H1 (cell line): ENCODE measurements around the gene ZYG11B. TPM values are rescaled to one million over a fixed set of nuclear protein-coding genes. Genes with fewer than 3 reads are reported as not detected.

Experiments
- BACH1 ChIP-seq: IDR thresholded peaks from 2 replicates; pipeline ENCODE4 v1.6.1; 2012; ENCODE audit warnings: low read length, improper control_type of control experiment
- CBX5 ChIP-seq: fragments of 300-800, 300-1000 bp; sonication (generic); IDR thresholded peaks from 2 replicates; pipeline ENCODE4 v1.7.1; 2016; ENCODE audit warnings: antibody characterized with exemption, low read length, low read depth
- CHD7 ChIP-seq: fragments of 300-600 bp; sonication (generic); IDR thresholded peaks from 2 replicates; pipeline ENCODE4 v1.7.1; 2012; ENCODE audit warnings: low read length, moderate library complexity, mild to moderate bottlenecking, inconsistent platforms; ENCODE audit not compliant: insufficient replicate concordance
- EGR1 ChIP-seq: IDR thresholded peaks from 2 replicates; pipeline ENCODE4 v1.6.1; 2011; ENCODE audit warnings: low read depth, low read length, borderline replicate concordance
- KDM4A ChIP-seq: IDR thresholded peaks from one replicate; pipeline ENCODE4 v1.7.1; 2012; ENCODE audit warnings: low read depth, mild to moderate bottlenecking, moderate library complexity, low read length, inconsistent platforms; ENCODE audit not compliant: severe bottlenecking
- MAX ChIP-seq: IDR thresholded peaks from 2 replicates; pipeline ENCODE4 v1.6.1; 2012; ENCODE audit warnings: inconsistent platforms
- RNF2 ChIP-seq: fragments of 200-900, 300-1000 bp; sonication (generic); IDR thresholded peaks from 2 replicates; pipeline ENCODE4 v1.7.1; 2016; ENCODE audit warnings: borderline replicate concordance, low read depth, mild to moderate bottlenecking, antibody characterized with exemption, low read length; ENCODE audit not compliant: poor library complexity, severe bottlenecking; ENCODE audit errors: missing control alignments
- SAP30 ChIP-seq: fragments of 300-600 bp; sonication (generic); IDR thresholded peaks from 2 replicates; pipeline ENCODE4 v1.7.1; 2012; ENCODE audit warnings: low read length, moderate library complexity, mild to moderate bottlenecking, inconsistent platforms; ENCODE audit not compliant: insufficient read depth, insufficient replicate concordance
- SIN3A ChIP-seq, 2 experiments: IDR thresholded peaks in 1 of 2; conservative IDR thresholded peaks in 1 of 2; 2 replicates each; pipeline ENCODE4 v1.6.1; 2011 to 2012; ENCODE audit warnings: low read length in 2 of 2, improper control_type of control experiment in 1 of 2, low read depth in 1 of 2, mild to moderate bottlenecking in 1 of 2
- TAF1 ChIP-seq: IDR thresholded peaks from 2 replicates; pipeline ENCODE4 v1.6.1; 2011; ENCODE audit warnings: mild to moderate bottlenecking, low read depth, low read length
- ZNF274 ChIP-seq: IDR thresholded peaks from 2 replicates; pipeline ENCODE4 v1.7.0; 2012; ENCODE audit warnings: low read length, borderline replicate concordance; ENCODE audit errors: extremely low read depth
- polyA plus RNA-seq, 7 experiments: library from polyadenylated mRNA; depleted of rRNA in 3 of 7; stranded (reverse) in 5 of 7; unstranded in 2 of 7; fragments of >200 nt in 5 of 7; fragments of 200-250 nt in 2 of 7; gene quantifications; 1 replicate in 5 of 7; 2 replicates in 1 of 7; 4 replicates in 1 of 7; pipeline versions ENCODE4 v1.2.1 to v1.2.3, GENCODE V29; 2011 to 2013; ENCODE audit warnings: missing spikeins in 2 of 7, mixed read lengths in 2 of 7
- total RNA-seq: library from RNA; stranded (reverse); fragmentation: NEBNext Ultra II Directional; extraction: Animal tissue kit (Norgen Biotek cat#: 25700); gene quantifications from 2 replicates; pipeline ENCODE4 v1.2.1, GENCODE V29; 2021

ZYG11B gene
- total and polyA plus RNA-seq, 2 of the 8 experiments (the other 6 are each of a cell fraction or from before 2014, with no cell fraction given): 4.4 to 20.9 TPM

- TF ChIP-seq CHD7 (no peak), TAF1 (no peak), BACH1 (no peak), SIN3A (conservative IDR thresholded peaks at IDR 0.05 in 1 of 2, IDR thresholded peaks at IDR 0.05 in 1 of 2; ENCODE audit: low read depth in 1 of 2, low read length in 2 of 2) (no peak), RNF2 (no peak), CBX5 (no peak), ZNF274 (no peak), MAX (no peak), EGR1 (no peak), SAP30 (no peak), KDM4A (no peak)
These were observed 12.7 kb upstream of the ZYG11B start (continued) for GRCh38 chr1:52713590-52713989.
